ENCODE results near the gene MAN2A2.
A peak's percentile ranks its signal among the peaks of the same experiment; 100 is the strongest.
"Not testable (repeated sequence)": the region's sequence is repeated elsewhere in the genome, so short reads cannot be mapped to it uniquely, and the experiment has no call there.

MAN2A2 gene

GRCh38 chr15:90884719-90885431, 18.2 kb upstream of the MAN2A2 start:
- DNase-seq (ENCODE audit: low read depth): no peak

DNA sequence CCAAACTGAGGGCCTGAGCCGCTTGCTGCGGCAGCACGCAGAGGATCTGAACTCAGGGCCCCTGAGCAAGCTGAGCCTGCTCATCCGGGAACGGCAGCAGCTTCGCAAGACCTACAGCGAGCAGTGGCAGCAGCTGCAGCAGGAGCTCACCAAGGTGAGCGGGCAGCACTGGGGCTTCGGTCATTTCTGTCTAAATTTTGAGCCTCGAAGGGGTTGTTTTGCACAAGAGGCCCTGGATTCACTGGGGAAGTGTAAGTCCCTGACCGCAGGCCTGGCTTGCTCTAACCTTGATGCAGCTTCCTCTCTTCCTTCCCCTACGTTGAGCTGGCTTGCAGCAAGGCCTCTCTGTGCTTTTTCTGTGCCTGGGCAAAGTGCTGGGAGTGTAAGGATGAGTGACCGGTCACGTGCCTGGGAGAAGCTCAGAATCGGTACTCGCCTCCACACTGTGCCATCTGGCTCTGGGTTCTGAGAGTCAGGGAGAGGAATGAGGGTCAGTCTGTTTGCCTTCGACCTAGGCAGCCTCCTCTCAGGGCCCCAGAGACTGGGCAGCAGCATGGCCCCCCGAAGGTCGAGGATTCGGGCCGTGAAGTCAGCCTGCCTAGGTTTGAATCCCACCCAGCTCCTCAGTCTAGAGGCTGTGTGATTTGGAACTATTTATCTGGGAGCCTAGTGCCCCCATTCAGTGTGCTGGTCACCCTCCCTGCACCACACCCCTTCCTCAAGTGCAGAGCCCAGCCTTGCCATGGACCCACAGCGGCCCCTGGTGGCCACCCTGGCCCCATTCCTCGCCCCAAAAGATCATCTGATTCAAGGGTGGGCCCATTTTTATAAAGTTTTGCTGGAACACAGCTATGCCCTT, 17.4 kb upstream of the MAN2A2 start:
- DNase-seq (ENCODE audit: low read depth): peak; percentile 39

DNA sequence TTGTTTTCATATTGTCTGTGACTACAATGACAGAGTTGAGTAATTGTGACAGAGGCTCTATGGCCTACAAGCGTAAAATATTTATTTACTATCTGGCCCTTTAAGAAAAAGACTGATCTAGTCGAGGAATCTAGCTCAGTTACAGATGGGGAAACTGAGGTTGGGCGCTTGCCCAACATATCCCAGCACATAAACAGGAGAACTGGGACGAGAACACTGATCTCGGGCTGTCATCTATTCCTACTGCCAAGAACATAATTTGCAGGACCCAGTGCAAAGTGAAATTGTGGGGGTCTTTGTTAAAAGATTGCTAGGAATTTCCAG, 16.8 kb upstream of the MAN2A2 start:
- no peak for DNase-seq (ENCODE audit: low read depth)

DNA sequence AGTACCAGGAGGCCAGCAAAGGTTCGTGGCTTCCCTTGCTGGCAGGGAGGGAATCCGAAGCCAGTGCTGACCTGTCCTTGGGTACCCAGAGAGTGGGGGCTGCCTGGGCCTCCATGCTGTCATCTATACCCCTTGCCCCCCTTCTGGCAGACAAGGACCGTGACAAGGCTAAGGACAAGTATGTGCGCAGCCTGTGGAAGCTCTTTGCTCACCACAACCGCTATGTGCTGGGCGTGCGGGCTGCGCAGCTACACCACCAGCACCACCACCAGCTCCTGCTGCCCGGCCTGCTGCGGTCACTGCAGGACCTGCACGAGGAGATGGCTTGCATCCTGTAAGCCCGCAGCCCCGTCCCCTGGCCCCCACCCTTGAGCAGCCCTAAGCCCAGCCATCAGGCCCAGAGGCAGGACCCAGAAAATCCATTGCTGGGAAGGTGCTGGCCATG, 16.0 kb upstream of the MAN2A2 start:
- DNase-seq (ENCODE audit: low read depth): no peak

DNA sequence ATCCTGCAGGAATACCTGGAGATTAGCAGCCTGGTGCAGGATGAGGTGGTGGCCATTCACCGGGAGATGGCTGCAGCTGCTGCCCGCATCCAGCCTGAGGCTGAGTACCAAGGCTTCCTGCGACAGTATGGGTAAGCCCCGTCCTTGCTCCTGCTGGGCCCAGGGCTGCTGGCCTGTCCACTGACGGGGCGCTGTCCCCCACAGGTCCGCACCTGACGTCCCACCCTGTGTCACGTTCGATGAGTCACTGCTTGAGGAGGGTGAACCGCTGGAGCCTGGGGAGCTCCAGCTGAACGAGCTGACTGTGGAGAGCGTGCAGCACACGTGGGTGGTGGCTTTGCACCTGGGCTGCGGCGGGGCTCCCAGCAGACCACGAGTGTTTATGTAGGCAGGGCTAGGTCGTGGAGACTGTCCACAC, 13.8 kb upstream of the MAN2A2 start:
- DNase-seq (ENCODE audit: low read depth): no peak

- DNase-seq (ENCODE audit: low read depth): no peak
These were observed 13.2 kb upstream of the MAN2A2 start for GRCh38 chr15:90889736-90890456.

GRCh38 chr15:90890839-90891238, 12.3 kb upstream of the MAN2A2 start:
- no peak for DNase-seq (ENCODE audit: low read depth)

DNA sequence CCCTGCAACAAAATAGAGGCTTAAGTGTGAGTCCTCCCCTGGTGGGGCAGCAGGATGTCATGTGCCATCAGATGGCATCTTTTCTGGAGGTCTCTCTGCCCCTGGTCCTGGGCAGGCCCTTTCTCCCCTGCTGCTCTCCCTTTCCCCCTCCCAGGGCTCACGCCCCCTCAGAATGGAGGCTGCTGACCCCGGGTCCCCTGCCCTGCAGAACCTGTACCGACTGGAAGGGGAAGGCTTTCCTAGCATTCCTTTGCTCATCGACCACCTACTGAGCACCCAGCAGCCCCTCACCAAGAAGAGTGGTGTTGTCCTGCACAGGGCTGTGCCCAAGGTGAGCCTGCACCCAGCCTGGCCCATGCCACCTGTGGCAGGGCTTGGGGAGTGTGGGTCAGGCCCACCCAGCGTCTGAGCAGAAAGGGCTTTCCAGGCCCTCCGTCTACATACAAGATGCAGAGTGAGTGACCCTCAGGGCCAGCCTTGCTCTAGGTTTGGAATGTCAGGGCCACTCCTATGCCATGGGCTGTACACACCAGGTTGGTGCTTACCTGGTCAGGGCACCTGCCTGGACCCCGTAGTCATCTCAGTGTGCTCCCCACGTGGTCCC, 11.7 kb upstream of the MAN2A2 start:
- DNase-seq (ENCODE audit: low read depth): no peak

GRCh38 chr15:90892023-90892422, 11.1 kb upstream of the MAN2A2 start:
- no peak for DNase-seq (ENCODE audit: low read depth)

DNA sequence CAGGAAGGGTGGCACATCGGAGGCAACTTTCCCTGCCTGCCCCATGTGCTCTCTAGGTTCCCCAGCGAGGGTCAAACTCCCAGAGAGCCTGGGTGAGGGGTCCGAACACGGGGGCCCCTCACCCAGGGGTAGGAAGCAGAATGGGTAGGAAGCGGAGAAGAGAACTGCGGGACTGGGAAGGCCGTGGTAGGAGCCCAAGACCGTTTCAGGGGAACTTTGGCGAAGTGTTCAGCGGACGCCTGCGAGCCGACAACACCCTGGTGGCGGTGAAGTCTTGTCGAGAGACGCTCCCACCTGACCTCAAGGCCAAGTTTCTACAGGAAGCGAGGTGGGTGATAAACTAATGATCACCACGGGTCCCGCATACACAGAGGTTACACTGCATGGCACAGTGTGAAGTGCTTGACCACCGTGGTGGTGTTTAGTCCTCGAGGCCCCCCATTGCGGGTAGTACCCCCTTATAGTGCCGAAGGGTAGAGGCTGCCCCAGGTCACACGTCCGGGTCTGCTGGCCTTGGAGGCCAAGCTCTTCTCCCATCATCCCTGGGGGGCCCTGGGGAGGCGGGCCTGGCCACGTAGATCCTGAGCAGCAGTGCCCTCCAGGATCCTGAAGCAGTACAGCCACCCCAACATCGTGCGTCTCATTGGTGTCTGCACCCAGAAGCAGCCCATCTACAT, 10.5 kb upstream of the MAN2A2 start:
- DNase-seq (ENCODE audit: low read depth): no peak

DNA sequence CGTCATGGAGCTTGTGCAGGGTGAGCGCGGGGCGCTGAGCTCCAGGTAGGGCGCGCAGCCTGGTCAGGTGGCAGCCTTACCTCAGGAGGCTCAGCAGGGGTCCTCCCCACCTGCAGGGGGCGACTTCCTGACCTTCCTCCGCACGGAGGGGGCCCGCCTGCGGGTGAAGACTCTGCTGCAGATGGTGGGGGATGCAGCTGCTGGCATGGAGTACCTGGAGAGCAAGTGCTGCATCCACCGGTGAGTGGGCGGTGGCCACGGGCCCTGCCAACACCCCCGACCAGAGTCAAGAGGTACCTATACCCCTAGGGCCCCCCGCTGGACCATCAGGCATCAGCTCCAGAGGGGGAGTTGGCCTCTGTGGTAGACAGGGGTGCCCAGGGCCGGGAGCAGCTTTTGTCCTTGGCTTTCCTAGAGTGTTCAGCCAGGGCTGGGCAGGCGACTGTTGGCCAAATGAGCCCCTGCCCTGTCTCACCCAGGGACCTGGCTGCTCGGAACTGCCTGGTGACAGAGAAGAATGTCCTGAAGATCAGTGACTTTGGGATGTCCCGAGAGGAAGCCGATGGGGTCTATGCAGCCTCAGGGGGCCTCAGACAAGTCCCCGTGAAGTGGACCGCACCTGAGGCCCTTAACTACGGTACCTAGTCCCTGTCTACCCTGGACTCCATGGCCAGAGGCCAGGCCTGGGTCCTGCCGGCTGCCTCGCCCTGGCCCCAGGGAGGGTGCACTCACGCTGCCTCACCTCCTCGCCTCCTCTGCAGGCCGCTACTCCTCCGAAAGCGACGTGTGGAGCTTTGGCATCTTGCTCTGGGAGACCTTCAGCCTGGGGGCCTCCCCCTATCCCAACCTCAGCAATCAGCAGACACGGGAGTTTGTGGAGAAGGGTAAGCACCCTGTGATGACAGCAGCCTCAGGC, 9.7 kb upstream of the MAN2A2 start:
- DNase-seq (ENCODE audit: low read depth): no peak

DNA sequence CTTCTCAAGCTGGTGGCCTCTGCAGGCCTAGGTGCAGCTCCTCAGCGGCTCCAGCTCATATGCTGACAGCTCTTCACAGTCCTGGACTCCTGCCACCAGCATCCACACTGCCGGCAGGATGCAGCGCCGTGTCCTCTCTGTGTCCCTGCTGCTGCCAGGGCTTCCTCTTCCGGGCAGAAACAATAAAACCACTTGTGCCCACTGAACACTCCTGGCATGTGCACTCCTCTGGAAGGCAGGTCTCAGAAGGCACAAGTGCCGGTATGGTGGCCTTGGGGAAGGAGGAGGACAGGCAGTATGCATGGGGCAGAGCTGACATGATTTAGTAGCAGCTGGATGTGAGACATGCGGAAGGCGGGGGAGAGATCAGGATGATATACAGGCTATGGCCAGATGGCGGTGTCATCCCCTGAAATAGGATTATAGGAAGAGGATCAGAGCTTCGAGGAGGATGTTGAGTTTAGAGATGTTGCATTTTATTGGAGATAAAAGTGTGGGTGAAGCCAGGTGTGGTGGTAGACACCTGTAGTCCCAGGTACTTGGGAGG, 7.5 kb upstream of the MAN2A2 start:
- DNase-seq (ENCODE audit: low read depth): no peak

GRCh38 chr15:90897131-90897655, 5.9 kb upstream of the MAN2A2 start:
- not testable (repeated sequence) for DNase-seq (ENCODE audit: low read depth)

- peak; percentile 24 for DNase-seq (ENCODE audit: low read depth)
These were observed 1.7 kb upstream of the MAN2A2 start for GRCh38 chr15:90901175-90902039.

DNA sequence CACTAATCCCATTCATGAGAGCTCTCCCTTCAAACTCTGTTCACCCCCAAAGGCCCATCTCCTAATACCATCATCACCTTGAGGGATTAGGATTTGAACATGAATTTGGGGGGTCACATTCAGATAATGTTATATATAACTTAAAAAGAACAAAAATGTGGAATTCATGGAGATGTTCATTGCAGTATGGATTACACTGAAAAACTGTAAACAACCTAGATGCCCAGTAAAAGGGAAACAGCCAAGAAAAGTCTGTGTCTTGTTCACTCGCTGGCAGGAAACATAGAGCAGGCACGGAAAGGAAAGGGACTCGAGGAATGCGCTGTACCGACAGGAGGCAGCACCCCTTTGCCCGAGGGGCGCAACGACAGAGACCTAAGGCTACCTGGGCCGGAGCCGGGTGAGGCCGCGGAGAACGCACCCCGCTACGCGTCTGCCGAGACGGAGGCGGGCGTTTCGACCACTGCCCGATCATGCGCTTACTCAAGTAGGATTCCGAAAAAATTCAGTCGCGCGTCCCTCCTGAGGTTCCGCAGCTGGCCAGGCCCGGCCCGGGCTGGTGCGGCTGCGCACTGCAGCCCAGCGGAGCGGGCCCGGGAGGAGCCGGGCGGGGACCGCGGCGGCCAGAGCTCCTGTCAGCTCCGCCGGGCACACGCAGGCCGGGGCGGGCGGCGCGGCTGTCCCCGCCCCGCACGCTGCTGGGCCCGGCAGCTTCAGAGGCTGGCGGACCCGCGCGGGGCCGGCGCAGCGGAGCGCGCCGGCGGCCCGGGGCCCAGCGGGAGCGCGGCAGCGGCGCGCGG, 862 bp upstream of the MAN2A2 start:
- peak; percentile 66 for DNase-seq (ENCODE audit: low read depth)

- no peak for DNase-seq (ENCODE audit: low read depth)
These were observed 833 bp downstream of the MAN2A2 start for GRCh38 chr15:90903733-90904536.

GRCh38 chr15:90904746-90905145, 1.6 kb downstream of the MAN2A2 start:
- DNase-seq (ENCODE audit: low read depth): no peak
